Stimulated activated naive CD8-positive, alpha-beta T cell treated with anti-CD3 and anti-CD28 coated beads, Interleukin-15, amount 100 ng/mL, for 72 hours (primary cell): ENCODE measurements around the gene ZIC3.
A peak's percentile ranks its signal among the peaks of the same experiment; 100 is the strongest.
"Not testable (repeated sequence)": the region's sequence is repeated elsewhere in the genome, so short reads cannot be mapped to it uniquely, and the experiment has no call there.

Experiments
- ATAC-seq: fragments of 150-1000 bp; cut with Tn5 transposase; 2 replicates; pipeline ENCODE4 v1.10.0; 2021; ENCODE audit warnings: mild to moderate bottlenecking, moderate library complexity
- DNase-seq, 2 donors: peaks; one replicate each; pipeline ENCODE4 v3.0.0; 2021 to 2022
- H3K27ac Mint-ChIP-seq, 2 donors: one replicate each; pipeline ENCODE4 v1.8.0; 2022; ENCODE audit warnings: mild to moderate bottlenecking in 2 of 2, mixed read lengths in 2 of 2, moderate library complexity in 2 of 2
- H3K27me3 Mint-ChIP-seq: one replicate; pipeline ENCODE4 v1.8.0; 2022; ENCODE audit warnings: mixed read lengths
- H3K4me1 Mint-ChIP-seq: one replicate; pipeline ENCODE4 v1.8.0; 2022; ENCODE audit warnings: mild to moderate bottlenecking, mixed read lengths
- H3K4me3 Mint-ChIP-seq, 2 donors: one replicate each; pipeline ENCODE4 v1.8.0; 2022; ENCODE audit warnings: mild to moderate bottlenecking in 2 of 2, mixed read lengths in 2 of 2, moderate library complexity in 1 of 2
- H3K9me3 Mint-ChIP-seq, 2 donors: one replicate each; pipeline ENCODE4 v1.8.0; 2022; ENCODE audit warnings: mixed read lengths in 2 of 2

The ZIC3 gene

DNA sequence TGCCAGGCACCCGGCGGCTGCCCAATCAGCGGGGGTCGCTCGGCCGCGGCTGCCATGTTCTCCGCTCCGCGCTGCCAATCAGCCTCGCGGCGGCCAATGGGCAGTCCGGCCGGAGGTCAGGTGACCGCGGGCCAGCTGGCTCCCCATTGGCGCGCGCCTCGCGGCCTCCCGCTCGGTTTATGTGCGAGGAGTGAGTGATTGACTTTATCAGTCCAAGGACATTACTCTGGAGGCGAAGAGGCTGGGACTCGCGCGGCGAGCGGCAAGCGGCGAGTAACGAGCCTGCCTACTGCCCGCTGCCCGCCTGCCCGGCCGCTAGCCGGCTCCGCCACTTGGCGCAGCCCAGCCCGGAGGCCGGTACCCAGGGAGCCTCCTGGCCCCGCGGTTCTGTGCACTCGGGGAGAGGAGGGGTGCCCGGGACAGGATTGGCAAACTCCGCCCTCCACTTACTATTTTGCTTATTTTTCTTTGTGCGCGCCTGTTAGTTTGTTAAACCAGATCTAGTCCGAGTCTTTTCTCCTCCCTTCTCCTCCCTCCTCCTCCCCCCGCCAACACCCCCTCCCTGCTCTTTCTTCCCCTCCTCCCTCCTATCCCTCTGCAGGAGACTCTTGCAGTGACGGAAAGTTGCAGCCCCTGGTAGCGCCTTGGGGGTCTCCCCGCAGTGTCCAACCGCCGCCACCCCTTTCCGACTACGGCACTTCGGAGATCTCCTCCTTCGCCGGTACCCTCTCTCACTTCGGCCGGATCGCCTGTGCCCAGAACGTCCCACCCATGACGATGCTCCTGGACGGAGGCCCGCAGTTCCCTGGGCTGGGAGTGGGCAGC is at the start of gene ZIC3:
TSS of gene ZIC3 (plus strand) at position 207 of the 825 bp plus-strand sequence. CDS start at position 772, 565 bp downstream.
- peak within 1 kb of the TSS; percentile 65 to 75 for H3K4me3 Mint-ChIP-seq
- peaks cover 94% of the 10 kb centered on the region for H3K27me3 Mint-ChIP-seq
- peak within 1 kb of the TSS in 1 of 2 donors; percentile 27 for H3K27ac Mint-ChIP-seq
- DNase-seq (peak in 1 of 2 donors; percentile 48), ATAC-seq (peak; percentile 82)
- no peaks in the 10 kb centered on the region for H3K9me3 Mint-ChIP-seq
- H3K4me1 Mint-ChIP-seq = peaks cover 31% of the 10 kb centered on the region

DNA sequence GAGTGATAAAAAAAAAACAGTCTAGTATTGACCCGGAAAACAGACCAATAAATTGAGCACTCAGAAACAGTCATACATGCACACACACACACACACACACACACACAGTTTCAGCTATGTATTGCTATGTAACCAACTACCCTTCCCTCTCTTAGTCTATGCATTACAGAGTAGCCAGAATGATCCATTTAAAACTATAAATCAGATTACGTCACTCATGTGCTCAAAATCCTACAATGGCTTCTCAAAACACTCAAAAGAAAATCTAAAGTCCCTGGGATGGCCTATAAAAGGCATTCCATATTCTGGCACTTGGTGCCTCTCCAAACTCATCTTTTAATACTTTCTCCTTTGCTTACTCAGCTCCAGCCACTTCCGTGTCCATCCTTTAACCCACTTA is 46.5 kb upstream of the ZIC3 start:
- Mint-ChIP-seq H3K9me3 (no peaks in the 10 kb centered on the region), H3K4me3 (no peak overlapping the region), H3K27ac (peak overlapping the region in 1 of 2 donors; percentile 46), H3K4me1 (no peaks in the 10 kb centered on the region), H3K27me3 (no peaks in the 10 kb centered on the region)
- DNase-seq (no peak), ATAC-seq (no peak)

DNA sequence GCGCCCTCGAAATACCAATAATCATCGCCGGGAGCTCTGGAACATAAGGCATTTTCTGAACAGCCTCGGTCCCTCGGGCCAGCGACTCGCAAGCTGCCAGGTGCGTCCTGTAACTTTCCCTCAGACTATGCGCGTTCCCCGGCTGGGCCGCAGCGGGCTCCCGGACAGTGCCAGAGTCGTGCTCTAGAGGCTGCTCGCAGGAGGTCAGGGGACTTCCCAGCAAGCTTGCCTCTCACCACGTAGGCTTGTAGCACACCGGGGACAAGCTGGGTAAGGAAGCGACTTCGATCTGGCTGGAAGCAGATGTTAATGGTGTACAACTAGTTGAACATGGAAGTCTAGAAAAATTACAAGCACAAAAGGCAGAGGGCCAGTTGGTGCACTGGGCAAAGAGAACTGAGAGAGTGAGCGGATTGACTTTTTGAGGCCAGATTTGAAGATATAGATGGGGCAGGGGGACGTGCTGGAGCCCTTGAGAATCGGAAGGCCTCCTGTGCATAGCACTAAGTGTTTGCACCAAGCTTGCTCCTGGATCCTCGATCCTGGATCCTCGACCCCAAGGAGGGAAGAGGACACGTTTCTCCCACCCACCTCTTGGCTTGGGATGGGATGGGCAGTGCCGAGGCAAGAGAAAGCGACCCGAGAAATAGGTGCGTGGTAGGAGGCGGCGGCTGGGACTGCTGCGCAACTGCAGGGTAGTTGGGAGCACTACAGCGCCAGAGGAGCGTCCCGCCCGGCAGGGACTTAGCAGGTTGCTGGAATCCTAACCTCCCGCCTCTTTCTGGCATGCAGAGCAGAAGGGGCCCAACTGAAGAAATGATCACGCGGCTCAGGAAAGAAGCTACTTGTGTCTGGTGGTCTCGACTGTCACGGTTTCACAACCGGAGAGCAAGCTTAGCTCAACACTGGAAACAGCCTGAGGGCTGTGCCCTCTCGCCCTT is 19.9 kb upstream of the ZIC3 start:
- Mint-ChIP-seq H3K9me3 (no peaks in the 10 kb centered on the region), H3K27ac (no peak overlapping the region), H3K4me1 (peaks cover 16% of the 10 kb centered on the region), H3K27me3 (peaks cover 68% of the 10 kb centered on the region), H3K4me3 (no peak overlapping the region)
- ATAC-seq (peak; percentile 46), DNase-seq (no peak)

DNA sequence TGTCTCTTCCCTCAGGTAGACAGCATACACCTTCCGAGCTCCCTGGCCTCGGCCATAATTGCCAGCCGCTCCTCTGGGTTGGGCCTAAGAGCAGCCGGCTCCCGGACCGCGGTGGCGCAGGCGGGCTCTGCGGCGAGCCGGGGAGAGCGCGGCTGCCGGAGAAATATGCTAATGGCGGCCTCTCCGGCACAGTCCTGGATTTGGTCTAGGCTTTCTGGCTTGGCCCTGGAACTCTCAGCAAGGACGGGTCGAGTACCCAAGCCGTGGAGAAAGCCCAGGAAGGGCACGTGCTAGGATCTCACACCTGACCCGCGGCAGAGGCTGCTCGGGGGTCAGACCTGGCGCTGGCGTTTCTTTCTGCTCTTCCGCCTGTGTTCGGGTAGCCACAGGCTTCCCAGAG is 18.6 kb upstream of the ZIC3 start:
- Mint-ChIP-seq H3K9me3 (no peaks in the 10 kb centered on the region), H3K27ac (no peak overlapping the region), H3K4me1 (peaks cover 21% of the 10 kb centered on the region), H3K4me3 (no peak overlapping the region), H3K27me3 (peaks cover 77% of the 10 kb centered on the region)
- DNase-seq = no peak
- ATAC-seq = no peak

DNA sequence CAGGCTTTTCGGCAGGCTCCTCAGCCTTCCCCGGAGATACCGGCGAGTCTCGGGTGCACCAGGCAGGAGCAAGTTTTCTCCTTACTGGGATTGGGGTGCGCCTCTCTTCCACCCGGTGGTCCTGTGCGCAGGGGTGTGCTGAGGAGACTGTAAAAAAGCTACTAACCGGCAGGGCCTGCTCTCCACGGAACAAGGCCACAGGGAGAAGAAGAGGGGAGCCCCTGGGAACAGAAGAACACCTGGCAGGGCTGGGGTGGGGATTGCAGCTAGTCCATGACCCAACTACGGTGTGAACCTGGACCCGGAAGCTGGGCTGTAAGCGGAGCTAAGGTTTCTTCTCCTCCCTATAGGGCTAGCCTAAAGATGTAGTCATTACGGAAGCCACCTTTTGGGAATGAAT is 17.7 kb upstream of the ZIC3 start:
- Mint-ChIP-seq H3K4me1 (peaks cover 21% of the 10 kb centered on the region), H3K27ac (peak overlapping the region in 1 of 2 donors; percentile 40), H3K4me3 (peak overlapping the region; percentile 15 to 33), H3K9me3 (no peaks in the 10 kb centered on the region), H3K27me3 (peaks cover 77% of the 10 kb centered on the region)
- ATAC-seq (no peak), DNase-seq (no peak)

GRCh38 chrX:137549073-137549472 is 16.9 kb upstream of the ZIC3 start:
- no peaks in the 10 kb centered on the region for H3K9me3 Mint-ChIP-seq
- H3K27me3 Mint-ChIP-seq = peaks cover 73% of the 10 kb centered on the region
- H3K4me1 Mint-ChIP-seq = peaks cover 21% of the 10 kb centered on the region
- H3K4me3 Mint-ChIP-seq = no peak overlapping the region
- no peak overlapping the region for H3K27ac Mint-ChIP-seq
- no peak for ATAC-seq
- DNase-seq = no peak

DNA sequence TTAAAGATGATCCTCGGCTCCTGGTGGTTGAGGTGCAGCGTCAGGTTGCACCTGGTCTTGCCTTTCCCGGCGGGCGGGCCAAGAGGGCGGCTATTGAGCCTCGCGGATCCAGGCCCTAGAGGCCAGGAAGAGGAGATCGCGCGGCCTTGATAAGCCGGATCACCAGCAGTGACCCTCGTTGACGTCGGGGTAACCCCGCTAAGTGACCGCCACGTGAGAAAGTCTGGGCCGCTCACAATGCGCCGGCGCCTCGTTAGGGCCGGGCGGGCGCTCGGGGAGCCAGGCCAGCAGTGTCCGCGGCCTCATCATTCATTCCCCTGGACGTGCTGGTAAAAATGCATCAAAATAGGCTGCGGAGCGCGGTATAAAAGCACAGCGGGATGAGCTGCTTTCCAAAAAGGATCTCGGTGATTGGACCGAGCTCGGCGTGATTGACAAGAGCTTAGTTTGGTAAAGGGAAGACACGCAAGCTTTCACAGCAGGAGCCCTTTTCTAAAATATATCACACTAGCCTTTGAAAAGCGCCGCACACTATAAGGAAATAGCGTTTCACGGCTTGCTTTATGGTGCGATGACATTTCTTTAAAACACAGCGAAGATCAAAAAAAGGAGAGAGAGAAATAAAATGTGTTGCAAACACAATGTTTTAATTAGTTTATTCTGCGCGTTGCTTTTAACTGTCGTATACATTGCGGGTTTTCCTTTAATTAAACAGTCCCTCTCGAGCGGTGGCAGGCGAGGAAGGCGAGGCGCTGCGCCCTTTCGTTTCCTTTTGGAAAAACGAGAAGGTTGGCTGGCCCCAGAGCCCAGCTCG is 15.9 kb upstream of the ZIC3 start:
- H3K27ac Mint-ChIP-seq = peak overlapping the region in 1 of 2 donors; percentile 27
- DNase-seq = no peak
- H3K27me3 Mint-ChIP-seq = peaks cover 63% of the 10 kb centered on the region
- no peaks in the 10 kb centered on the region for H3K9me3 Mint-ChIP-seq
- H3K4me3 Mint-ChIP-seq = peak overlapping the region; percentile 57
- no peak for ATAC-seq
- H3K4me1 Mint-ChIP-seq = peaks cover 21% of the 10 kb centered on the region

GRCh38 chrX:137550665-137551261 is 15.2 kb upstream of the ZIC3 start:
- DNase-seq (no peak), ATAC-seq (no peak)
- H3K27me3 Mint-ChIP-seq = peaks cover 56% of the 10 kb centered on the region
- peak overlapping the region; percentile 12 to 57 for H3K4me3 Mint-ChIP-seq
- peaks cover 17% of the 10 kb centered on the region for H3K4me1 Mint-ChIP-seq
- peak overlapping the region in 1 of 2 donors; percentile 27 for H3K27ac Mint-ChIP-seq
- H3K9me3 Mint-ChIP-seq = no peaks in the 10 kb centered on the region

DNA sequence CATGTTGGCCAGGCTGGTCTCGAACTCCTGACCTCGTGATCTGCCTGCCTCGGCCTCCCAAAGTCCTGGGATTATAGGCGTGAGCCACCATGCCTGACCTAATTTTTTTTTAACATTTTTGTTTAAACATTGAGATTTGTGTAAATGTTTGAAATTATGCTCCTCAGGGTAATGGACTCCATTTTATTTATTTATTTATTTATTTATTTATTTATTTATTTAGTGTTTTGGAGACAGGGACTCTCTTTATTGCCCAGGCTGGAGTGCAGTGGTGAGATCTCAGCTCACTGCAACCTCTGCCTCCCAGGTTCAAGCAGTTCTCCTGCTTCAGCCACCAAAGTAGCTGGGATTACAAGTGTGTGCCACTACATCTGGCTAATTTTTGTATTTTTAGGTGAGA is 13.8 kb upstream of the ZIC3 start:
- DNase-seq, H3K9me3 Mint-ChIP-seq, ATAC-seq, H3K4me3 Mint-ChIP-seq, H3K27ac Mint-ChIP-seq: not testable (repeated sequence)
- H3K4me1 Mint-ChIP-seq = peaks cover 13% of the 10 kb centered on the region
- H3K27me3 Mint-ChIP-seq = peaks cover 43% of the 10 kb centered on the region

GRCh38 chrX:137562096-137562495 is 3.8 kb upstream of the ZIC3 start:
- Mint-ChIP-seq H3K27ac (no peak overlapping the region), H3K27me3 (peaks cover 58% of the 10 kb centered on the region), H3K4me1 (peaks cover 24% of the 10 kb centered on the region)

DNA sequence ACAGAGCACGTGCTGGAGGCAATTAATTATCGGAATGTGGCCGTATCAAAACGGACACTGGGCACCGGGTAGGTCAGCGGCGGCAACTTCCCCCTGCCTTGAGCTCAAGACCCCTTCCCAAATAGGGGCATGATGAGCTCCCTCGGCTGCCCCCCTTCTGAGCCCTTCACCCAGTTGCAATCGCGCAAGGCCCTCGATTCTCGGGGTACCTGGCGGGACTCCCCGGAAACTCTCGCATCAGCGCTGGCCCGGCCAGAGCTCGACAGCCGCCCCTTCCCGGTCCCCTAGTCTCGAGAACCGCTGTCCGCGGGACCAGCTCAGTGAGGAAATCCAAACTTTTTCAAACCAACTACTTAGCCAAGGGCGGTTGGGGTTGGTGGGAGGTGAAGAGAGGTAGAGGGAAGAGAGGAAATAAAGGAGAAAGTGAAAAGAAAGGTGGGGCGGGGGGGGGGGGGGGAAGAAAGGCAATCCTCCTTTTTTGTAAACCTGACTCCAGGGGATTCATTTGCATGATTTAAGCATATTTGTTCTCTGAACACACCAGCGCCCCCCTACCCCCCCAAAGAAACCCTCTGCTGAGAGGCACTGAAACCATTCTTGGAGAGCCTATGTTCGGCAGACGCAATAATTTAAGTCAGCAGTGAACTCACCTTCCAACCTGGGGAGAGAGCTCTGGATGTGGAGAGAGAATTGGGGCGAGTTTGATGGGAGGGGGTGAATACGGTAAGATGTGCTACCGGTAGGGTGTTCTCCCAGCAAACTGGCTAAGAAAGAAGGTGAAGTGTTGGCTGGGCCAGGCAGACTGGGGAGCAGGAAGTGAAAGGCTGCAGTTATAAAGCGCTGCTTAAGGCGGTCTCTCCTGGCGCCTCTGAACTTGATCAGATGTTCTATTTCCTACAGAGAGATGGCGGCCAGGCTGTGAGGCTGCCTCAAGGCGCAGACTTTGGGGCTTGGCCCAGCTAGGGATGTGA is 2.0 kb upstream of the ZIC3 start:
- Mint-ChIP-seq H3K27ac (no peak overlapping the region), H3K4me1 (peaks cover 31% of the 10 kb centered on the region), H3K4me3 (peak overlapping the region in 1 of 2 donors; percentile 19), H3K27me3 (peaks cover 76% of the 10 kb centered on the region), H3K9me3 (no peaks in the 10 kb centered on the region)
- ATAC-seq (peak; percentile 55), DNase-seq (no peak)

More at GRCh38 chrX:137562096-137562495, 3.8 kb upstream of the ZIC3 start:
- no peak for DNase-seq
- ATAC-seq = no peak
- Mint-ChIP-seq H3K4me3 (no peak overlapping the region), H3K9me3 (no peaks in the 10 kb centered on the region)

- peak overlapping the region; percentile 14 to 65 for H3K4me3 Mint-ChIP-seq
- ATAC-seq (peak; percentile 5), DNase-seq (no peak)
- no peaks in the 10 kb centered on the region for H3K9me3 Mint-ChIP-seq
- peaks cover 31% of the 10 kb centered on the region for H3K4me1 Mint-ChIP-seq
- H3K27ac Mint-ChIP-seq = no peak overlapping the region
- H3K27me3 Mint-ChIP-seq = peaks cover 91% of the 10 kb centered on the region
These were observed 516 bp upstream of the ZIC3 start for GRCh38 chrX:137565318-137565904.
